BJ (cell line): Measurements from ENCODE around the gene RBPJ. TPM values are rescaled to one million over a fixed set of nuclear protein-coding genes. Genes with fewer than 3 reads are reported as not detected.

Source experiments
- CTCF ChIA-PET: fragments of 350-600 bp; formaldehyde crosslinking; extraction: SDS; loops from one replicate; lab custom pipeline; 2021; ENCODE audit warnings: antibody characterized with exemption, inconsistent platforms; lab: Yijun Ruan, JAX
- POLR2A ChIA-PET: fragments of 300-600 bp; sonication (Branson Sonifier 250); formaldehyde crosslinking; extraction: SDS; loops from one replicate; lab custom pipeline; 2021; ENCODE audit warnings: antibody characterized with exemption; lab: Charles Lee
- DNase-seq: peaks from one replicate; pipeline ENCODE4 v3.0.0-alpha.2; 2011; ENCODE audit warnings: low read depth
- H3K27me3 ChIP-seq: 2 replicates; pipeline ENCODE4 v1.6.0; 2011; ENCODE audit warnings: low read length; ENCODE audit not compliant: control insufficient read depth, insufficient read depth
- H3K36me3 ChIP-seq: 2 replicates; pipeline ENCODE4 v1.5.1; 2011; ENCODE audit warnings: low read length; ENCODE audit not compliant: control insufficient read depth, insufficient read depth
- H3K4me3 ChIP-seq: 2 replicates; pipeline ENCODE4 v1.5.1; 2011; ENCODE audit warnings: low read depth, mild to moderate bottlenecking, control low read depth, low read length
- polyA plus RNA-seq: library from polyadenylated mRNA; depleted of rRNA; stranded (reverse); fragments of >200 nt; gene quantifications from 2 replicates; pipeline ENCODE4 v1.2.3, GENCODE V29; 2011
- TF ChIP-seq, protein P1 (sequence below): IDR thresholded peaks from 2 replicates; pipeline ENCODE4 v1.5.1; 2011; ENCODE audit warnings: low read depth, mild to moderate bottlenecking, control low read depth, inconsistent platforms, low read length, moderate library complexity; ENCODE audit not compliant: insufficient read depth

RBPJ gene
- polyA plus RNA-seq, 1 experiment: 31.6 TPM

DNA sequence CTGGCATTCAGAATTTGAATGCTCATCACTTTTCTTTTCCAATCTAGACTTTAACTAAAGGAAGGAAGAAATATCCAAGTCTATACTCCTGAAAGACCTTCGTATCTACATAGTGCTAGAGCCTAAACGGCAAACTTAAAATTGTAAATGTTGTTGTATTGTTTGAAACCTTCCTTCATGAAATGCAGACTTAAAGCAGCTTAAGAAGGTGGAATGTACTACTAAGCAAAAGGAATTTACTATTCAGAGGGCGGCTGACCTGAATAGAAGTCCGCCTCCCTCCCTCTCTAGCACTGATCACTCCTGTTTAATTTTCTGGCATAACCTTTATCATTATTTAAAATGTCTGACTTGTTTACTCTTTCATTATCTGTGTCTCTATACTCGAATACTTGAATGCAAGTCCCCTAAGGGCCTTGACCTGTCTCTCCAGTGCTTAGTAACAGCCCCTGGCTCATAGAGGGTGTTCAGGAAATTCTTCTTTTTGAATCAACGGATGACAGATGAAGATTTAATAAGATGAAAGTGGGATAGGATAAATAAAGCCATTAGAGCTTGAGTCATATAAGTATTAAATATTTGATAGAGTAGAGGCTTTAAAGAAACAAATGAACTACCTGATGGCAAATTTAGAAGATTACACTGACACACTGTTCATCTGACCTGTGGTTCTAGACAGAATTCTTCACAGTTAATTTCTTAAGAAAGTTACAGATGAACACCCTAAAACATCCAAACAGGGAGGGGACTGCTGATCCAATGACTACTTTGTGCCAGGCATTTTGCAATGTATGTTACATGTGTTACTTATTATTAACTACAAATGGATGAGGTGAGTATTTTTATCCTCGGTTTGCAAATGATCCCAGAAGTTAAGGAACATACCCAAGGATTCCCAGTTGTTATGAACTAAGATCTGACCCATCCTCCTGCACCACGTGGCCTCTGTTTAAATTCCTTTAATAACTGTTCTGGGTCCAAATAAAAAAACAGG is 20.2 kb upstream of the RBPJ start:
- ChIA-PET CTCF (interaction anchor here (0.8 kb wide), 1 partner anchor 29 kb away, joined by 3 read pairs; no protein-coding TSS in a partner anchor), POLR2A (no interaction called here)
- TF ChIP-seq, protein P1, sequence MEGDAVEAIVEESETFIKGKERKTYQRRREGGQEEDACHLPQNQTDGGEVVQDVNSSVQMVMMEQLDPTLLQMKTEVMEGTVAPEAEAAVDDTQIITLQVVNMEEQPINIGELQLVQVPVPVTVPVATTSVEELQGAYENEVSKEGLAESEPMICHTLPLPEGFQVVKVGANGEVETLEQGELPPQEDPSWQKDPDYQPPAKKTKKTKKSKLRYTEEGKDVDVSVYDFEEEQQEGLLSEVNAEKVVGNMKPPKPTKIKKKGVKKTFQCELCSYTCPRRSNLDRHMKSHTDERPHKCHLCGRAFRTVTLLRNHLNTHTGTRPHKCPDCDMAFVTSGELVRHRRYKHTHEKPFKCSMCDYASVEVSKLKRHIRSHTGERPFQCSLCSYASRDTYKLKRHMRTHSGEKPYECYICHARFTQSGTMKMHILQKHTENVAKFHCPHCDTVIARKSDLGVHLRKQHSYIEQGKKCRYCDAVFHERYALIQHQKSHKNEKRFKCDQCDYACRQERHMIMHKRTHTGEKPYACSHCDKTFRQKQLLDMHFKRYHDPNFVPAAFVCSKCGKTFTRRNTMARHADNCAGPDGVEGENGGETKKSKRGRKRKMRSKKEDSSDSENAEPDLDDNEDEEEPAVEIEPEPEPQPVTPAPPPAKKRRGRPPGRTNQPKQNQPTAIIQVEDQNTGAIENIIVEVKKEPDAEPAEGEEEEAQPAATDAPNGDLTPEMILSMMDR: no peak
- no peaks in the 10 kb centered on the region for H3K36me3 ChIP-seq
- DNase-seq: no peak
- H3K4me3 ChIP-seq: no peak overlapping the region
- H3K27me3 ChIP-seq: no peaks in the 10 kb centered on the region

DNA sequence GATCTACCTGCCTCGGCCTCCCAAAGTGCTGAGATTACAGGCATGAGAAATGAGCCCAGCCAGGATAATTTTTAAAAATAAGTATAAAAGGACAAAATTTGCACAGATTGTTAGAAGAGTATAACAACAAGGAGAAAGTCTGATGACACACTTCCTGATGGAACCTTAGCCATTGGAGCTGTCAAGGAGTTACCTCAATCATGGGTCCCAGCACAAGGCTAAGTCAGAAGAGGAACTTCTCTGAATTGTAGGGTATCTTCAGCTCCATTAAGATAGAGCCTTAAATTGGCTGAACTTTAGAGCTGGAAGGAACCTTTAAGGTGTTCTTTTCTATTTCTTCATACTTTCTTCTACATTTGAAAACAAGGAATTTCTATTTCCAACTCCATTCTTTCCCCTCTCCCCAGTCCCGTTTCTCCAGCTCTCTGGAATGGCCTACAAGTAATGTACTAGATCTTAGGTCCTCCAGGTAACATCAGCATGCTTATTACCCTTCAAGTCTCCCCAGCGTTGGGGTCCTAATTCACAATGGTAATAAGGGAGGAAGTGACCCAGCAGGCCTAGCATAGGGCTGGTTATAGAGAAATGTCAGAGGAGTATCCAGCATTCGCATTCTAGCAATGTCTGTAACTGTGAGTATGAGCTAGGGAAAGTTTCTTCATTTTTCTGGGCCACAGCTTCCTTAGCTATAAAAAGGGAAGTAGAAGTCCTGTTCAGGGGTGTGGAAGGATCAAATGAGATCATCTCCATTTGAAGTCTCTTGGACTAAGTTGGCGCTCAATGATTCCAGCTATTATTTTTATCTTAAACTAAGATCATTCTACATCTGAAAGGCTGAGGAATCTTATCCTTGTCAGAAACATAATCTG is 18.5 kb upstream of the RBPJ start:
- POLR2A ChIA-PET: no interaction called here
- no peak overlapping the region for H3K4me3 ChIP-seq
- no peaks in the 10 kb centered on the region for H3K36me3 ChIP-seq
- CTCF ChIA-PET: no interaction called here
- DNase-seq: no peak
- H3K27me3 ChIP-seq: no peaks in the 10 kb centered on the region
- TF ChIP-seq, protein P1: no peak

DNA sequence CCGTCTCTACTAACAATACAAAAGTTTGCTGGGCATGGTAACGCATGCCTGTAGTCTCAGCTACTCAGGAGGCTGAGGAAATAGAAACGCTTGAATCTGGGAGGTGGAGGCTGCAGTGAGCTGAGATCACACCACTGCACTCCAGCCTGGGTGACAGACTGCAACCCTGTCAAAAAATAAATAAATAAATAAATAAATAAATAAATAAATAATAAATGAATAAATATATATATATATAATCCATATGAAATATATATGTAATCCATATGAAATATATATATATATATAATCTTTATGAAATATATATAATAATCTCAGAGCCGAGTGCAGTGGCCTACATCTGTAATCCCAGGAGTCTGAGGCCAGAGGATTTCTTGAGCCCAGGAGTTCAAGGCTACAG is 17.8 kb upstream of the RBPJ start:
- TF ChIP-seq, protein P1: no peak
- Histone ChIP-seq H3K27me3 (no peaks in the 10 kb centered on the region), H3K36me3 (no peaks in the 10 kb centered on the region), H3K4me3 (no peak overlapping the region)
- DNase-seq: no peak
- ChIA-PET CTCF (no interaction called here), POLR2A (no interaction called here)

DNA sequence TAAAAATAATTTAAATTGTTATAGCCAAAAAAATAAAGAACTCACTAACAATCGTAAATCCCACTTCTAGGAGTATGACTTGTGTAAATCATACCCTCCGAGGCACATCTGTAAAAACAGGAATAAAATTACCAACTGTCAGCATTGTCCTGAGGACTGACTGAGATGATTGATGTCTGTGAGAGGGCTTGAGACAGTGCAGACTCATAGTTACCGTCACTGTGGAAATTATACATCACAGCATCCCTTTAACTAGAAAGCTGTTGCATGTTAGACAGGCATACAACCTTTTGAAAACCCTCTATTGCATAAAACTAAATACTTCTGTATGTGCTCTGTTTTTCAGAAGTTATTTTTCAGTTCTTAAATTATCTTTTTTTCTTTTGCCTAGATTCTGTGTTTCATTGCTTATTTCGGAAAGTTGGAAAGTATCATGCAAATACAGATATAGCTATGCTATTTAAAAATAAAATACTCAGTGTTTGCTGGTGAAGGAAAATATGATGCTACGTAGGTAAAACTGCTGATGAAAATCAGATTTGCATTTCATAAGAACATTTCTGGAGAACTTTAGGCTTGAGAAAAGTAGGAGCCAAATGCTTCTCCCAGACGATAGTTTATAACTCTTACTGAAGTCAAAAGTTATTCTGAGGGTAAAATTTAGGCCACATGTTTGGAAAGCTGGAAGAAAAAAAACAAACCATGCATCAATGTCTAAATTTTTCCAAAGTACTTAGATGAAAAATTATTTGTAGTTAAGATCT is 13.6 kb upstream of the RBPJ start:
- POLR2A ChIA-PET: no interaction called here
- DNase-seq: no peak
- TF ChIP-seq, protein P1: no peak
- CTCF ChIA-PET: no interaction called here
- Histone ChIP-seq H3K27me3 (no peaks in the 10 kb centered on the region), H3K4me3 (no peak overlapping the region), H3K36me3 (no peaks in the 10 kb centered on the region)
